ENCODE data around the gene HMGB3. TPM values are rescaled to one million over a fixed set of nuclear protein-coding genes. Genes with fewer than 3 reads are reported as not detected.

HMGB3 gene
- total and polyA plus RNA-seq, 4 donors, result 9.2 to 46.7 (median 13.2) TPM

GRCh38 chrX:150935467-150935866, 47.7 kb upstream of the HMGB3 start (continued):
- TF ChIP-seq SP1 (IDR thresholded peaks at IDR 0.05), result no peak

GRCh38 chrX:150936556-150936955, 46.6 kb upstream of the HMGB3 start:
- H3K4me3 ChIP-seq (ENCODE audit: low read depth in 1 of 3, low read length in 3 of 3), result no peak overlapping the region
- no peak overlapping the region for H3K9ac ChIP-seq (ENCODE audit: low read depth in 1 of 2, low read length in 2 of 2)
- WGBS, result 70% methylated on average over 6 of the region's 6 CpGs
- H3K36me3 ChIP-seq (ENCODE audit: control insufficient read depth in 4 of 4, insufficient read depth in 3 of 4, low read depth in 1 of 4, low read length in 3 of 4), result no peaks in the 10 kb centered on the region
- no peak for DNase-seq (ENCODE audit: low spot score)
- H3K27ac ChIP-seq (ENCODE audit: low read depth in 1 of 2, low read length in 2 of 2), result no peak overlapping the region
- H3K27me3 ChIP-seq (ENCODE audit: control insufficient read depth in 4 of 4, insufficient read depth in 4 of 4, low read length in 3 of 4), result no peaks in the 10 kb centered on the region
- TF ChIP-seq YY1 (IDR thresholded peaks at IDR 0.05) (no peak), ATF3 (IDR thresholded peaks at IDR 0.05) (no peak), JUND (IDR thresholded peaks at IDR 0.05) (no peak), TAF1 (conservative IDR thresholded peaks at IDR 0.05) (no peak), NR2F2 (IDR thresholded peaks at IDR 0.05) (no peak), REST (IDR thresholded peaks at IDR 0.05) (no peak)
- peaks cover 0 to 2% (median 0%) of the 10 kb centered on the region in 4 donors for H3K9me3 ChIP-seq (ENCODE audit: control insufficient read depth in 4 of 4, low read length in 3 of 4)
- no peaks in the 10 kb centered on the region for H3K4me1 ChIP-seq (ENCODE audit: control insufficient read depth in 4 of 4, insufficient read depth in 4 of 4, low read length in 3 of 4)

GRCh38 chrX:150940844-150941495, 42.2 kb upstream of the HMGB3 start:
- Histone ChIP-seq H3K4me3 (ENCODE audit: low read depth in 1 of 3, low read length in 3 of 3) (no peak overlapping the region), H3K4me1 (ENCODE audit: control insufficient read depth in 4 of 4, insufficient read depth in 4 of 4, low read length in 3 of 4) (no peaks in the 10 kb centered on the region), H3K36me3 (ENCODE audit: control insufficient read depth in 4 of 4, insufficient read depth in 3 of 4, low read depth in 1 of 4, low read length in 3 of 4) (no peaks in the 10 kb centered on the region), H3K27ac (ENCODE audit: low read depth in 1 of 2, low read length in 2 of 2) (no peak overlapping the region), H3K9ac (ENCODE audit: low read depth in 1 of 2, low read length in 2 of 2) (no peak overlapping the region), H3K9me3 (ENCODE audit: control insufficient read depth in 4 of 4, low read length in 3 of 4) (peaks cover 0 to 2% (median 0%) of the 10 kb centered on the region in 4 donors), H3K27me3 (ENCODE audit: control insufficient read depth in 4 of 4, insufficient read depth in 4 of 4, low read length in 3 of 4) (no peaks in the 10 kb centered on the region)
- DNase-seq (ENCODE audit: low spot score), result no peak
- 78% methylated on average over 9 of the region's 9 CpGs for WGBS
- no peak for TF ChIP-seq CTCF (IDR thresholded peaks at IDR 0.05; ENCODE audit: low read depth, low read length, missing input control)
- TF ChIP-seq ZBTB33 (IDR thresholded peaks at IDR 0.05), result no peak
- TF ChIP-seq TAF1 (conservative IDR thresholded peaks at IDR 0.05), result no peak
- TF ChIP-seq JUND (IDR thresholded peaks at IDR 0.05), result no peak
- no peak for TF ChIP-seq MAX (IDR thresholded peaks at IDR 0.05)
- no peak for TF ChIP-seq RAD21 (IDR thresholded peaks at IDR 0.05)
- no peak for TF ChIP-seq HNF4A (conservative IDR thresholded peaks at IDR 0.05)
- no peak for TF ChIP-seq FOXA1 (IDR thresholded peaks at IDR 0.05)
- TF ChIP-seq FOXA2 (IDR thresholded peaks at IDR 0.05), result no peak
- TF ChIP-seq RXRA (IDR thresholded peaks at IDR 0.05), result no peak
- no peak for TF ChIP-seq YY1 (IDR thresholded peaks at IDR 0.05)
- TF ChIP-seq GABPA (IDR thresholded peaks at IDR 0.05 in 1 of 2, conservative IDR thresholded peaks at IDR 0.05 in 1 of 2), result no peak
- no peak for TF ChIP-seq NR2F2 (IDR thresholded peaks at IDR 0.05)
- TF ChIP-seq REST (IDR thresholded peaks at IDR 0.05), result no peak
- no peak for TF ChIP-seq EGR1 (IDR thresholded peaks at IDR 0.05; ENCODE audit: low read depth in 2 of 2)
- no peak for TF ChIP-seq HNF4G (IDR thresholded peaks at IDR 0.05)
- TF ChIP-seq SP1 (IDR thresholded peaks at IDR 0.05), result no peak

Data from liver (tissue), 9 donors.